Measurements from ENCODE around the gene PDK2. TPM values are rescaled to one million over a fixed set of nuclear protein-coding genes. Genes with fewer than 3 reads are reported as not detected.

Gene PDK2
- total RNA-seq, 4 donors from 2014 or later: 37.9 to 77.7 (median 49.8) TPM

GRCh38 chr17:50137042-50137441, 41.9 kb downstream of the PDK2 start:
- H3K4me1 ChIP-seq: peaks cover 0 to 29% (median 11%) of the 10 kb centered on the region in 4 donors
- TF ChIP-seq, protein P1, sequence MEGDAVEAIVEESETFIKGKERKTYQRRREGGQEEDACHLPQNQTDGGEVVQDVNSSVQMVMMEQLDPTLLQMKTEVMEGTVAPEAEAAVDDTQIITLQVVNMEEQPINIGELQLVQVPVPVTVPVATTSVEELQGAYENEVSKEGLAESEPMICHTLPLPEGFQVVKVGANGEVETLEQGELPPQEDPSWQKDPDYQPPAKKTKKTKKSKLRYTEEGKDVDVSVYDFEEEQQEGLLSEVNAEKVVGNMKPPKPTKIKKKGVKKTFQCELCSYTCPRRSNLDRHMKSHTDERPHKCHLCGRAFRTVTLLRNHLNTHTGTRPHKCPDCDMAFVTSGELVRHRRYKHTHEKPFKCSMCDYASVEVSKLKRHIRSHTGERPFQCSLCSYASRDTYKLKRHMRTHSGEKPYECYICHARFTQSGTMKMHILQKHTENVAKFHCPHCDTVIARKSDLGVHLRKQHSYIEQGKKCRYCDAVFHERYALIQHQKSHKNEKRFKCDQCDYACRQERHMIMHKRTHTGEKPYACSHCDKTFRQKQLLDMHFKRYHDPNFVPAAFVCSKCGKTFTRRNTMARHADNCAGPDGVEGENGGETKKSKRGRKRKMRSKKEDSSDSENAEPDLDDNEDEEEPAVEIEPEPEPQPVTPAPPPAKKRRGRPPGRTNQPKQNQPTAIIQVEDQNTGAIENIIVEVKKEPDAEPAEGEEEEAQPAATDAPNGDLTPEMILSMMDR (IDR thresholded peaks at IDR 0.05): no peak
- TF ChIP-seq EP300 (IDR thresholded peaks at IDR 0.05) (no peak), POLR2A (IDR thresholded peaks at IDR 0.05) (no peak)
- 84 to 93% methylated on average over 4 of the region's 4 CpGs for WGBS, 2 donors
- no peak overlapping the region for H3K27ac ChIP-seq
- H3K36me3 ChIP-seq: peaks cover 0 to 79% (median 43%) of the 10 kb centered on the region in 3 donors
- no peaks in the 10 kb centered on the region for H3K27me3 ChIP-seq
- no peak for DNase-seq (ENCODE audit: low spot score in 2 of 2)
- no peak overlapping the region for H3K4me3 ChIP-seq
- no peaks in the 10 kb centered on the region for H3K9me3 ChIP-seq

DNA sequence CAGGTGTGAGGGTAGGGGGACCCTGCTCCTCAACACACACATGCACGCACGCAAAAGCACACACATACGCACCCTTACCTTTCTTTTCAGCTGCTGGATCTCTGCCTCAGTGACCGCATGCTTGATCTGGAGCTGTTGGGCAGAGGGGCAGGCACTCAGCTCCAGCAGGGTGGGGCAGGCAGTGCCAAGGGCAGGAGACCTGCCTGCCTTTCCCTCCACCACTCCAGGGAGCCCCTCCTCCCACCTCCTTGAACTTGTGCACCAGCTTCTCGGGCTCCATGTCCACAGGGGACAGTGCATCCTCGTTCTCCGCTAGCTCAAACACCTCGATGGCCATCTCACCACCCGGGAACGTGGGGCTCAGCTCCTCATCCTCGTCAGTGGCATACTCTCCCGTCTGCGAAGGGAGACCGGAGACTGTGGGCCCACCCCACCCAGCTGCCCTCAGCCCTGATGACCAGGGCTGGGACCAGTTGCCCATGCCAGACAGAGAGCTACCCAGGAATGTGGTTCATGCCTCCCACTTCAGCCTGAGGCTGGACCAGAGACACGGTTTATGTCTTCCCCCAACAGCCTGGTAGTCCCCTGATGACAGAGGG, 44.1 kb downstream of the PDK2 start:
- Histone ChIP-seq H3K4me1 (peaks cover 0 to 26% (median 11%) of the 10 kb centered on the region in 4 donors), H3K27ac (no peak overlapping the region), H3K36me3 (peaks cover 0 to 98% (median 45%) of the 10 kb centered on the region in 3 donors), H3K4me3 (no peak overlapping the region), H3K9me3 (no peaks in the 10 kb centered on the region), H3K27me3 (no peaks in the 10 kb centered on the region)
- no peak for TF ChIP-seq POLR2A (IDR thresholded peaks at IDR 0.05)
- TF ChIP-seq EP300 (IDR thresholded peaks at IDR 0.05): no peak
- TF ChIP-seq, protein P1 (IDR thresholded peaks at IDR 0.05): no peak
- WGBS, 2 donors: 88 to 91% methylated on average over 4 to 15 of the region's 15 CpGs
- no peak for DNase-seq (ENCODE audit: low spot score in 2 of 2)

DNA sequence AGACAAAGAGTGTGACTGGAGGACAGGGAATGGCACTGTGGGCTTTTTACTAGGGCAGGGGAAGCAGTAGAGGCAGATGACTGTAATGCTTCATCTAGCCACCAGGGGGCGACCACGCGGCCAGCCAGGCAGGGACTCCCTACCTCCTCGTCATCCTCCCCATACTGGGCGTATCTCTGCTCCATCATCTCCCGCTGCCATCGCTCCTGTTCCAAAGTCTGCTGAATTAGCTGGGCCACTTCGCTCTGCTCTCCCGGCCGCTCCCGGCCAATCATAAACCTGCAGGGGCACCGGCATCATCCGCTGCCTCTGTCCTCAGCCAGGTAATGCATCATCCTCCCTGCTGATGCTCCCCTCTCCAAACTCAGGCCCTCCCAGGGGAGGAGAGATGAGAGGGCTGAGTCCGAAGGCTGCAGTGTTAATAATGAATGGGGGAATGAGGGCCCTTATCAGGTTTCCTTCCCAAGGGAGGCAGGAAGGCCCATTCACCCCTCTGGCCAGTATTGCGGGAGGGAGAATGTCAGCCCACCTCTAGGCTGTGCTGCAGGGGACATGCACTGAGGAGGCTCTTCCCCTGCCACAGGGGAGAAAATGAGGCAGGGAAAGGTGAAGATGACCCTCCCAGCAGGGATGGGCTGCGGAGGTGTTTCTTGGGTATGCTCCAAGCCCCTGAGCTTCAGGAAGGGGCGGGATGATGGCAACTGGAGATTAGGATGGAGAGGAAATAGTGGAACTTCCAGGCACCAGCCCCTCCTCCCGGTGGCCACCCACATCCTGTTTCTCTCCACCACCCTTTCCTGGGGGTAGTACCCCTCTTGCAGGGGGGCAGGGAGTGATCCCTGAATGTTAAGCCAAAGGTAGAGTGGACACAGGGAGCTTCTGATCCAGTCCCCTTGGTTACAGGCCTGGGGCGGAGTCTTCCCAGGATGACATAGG, 45.1 kb downstream of the PDK2 start:
- peak in 1 of 2 donors; percentile 80 for DNase-seq (ENCODE audit: low spot score in 2 of 2)
- Histone ChIP-seq H3K27ac (no peak overlapping the region), H3K27me3 (no peaks in the 10 kb centered on the region), H3K4me1 (peaks cover 0 to 35% (median 18%) of the 10 kb centered on the region in 4 donors), H3K9me3 (no peaks in the 10 kb centered on the region), H3K4me3 (no peak overlapping the region), H3K36me3 (peaks cover 0 to 96% (median 45%) of the 10 kb centered on the region in 3 donors)
- WGBS, 2 donors: 44 to 48% methylated on average over 19 of the region's 19 CpGs
- no peak for TF ChIP-seq EP300 (IDR thresholded peaks at IDR 0.05)
- TF ChIP-seq, protein P1 (IDR thresholded peaks at IDR 0.05): peak; percentile 86 to 95 (median 92)
- TF ChIP-seq POLR2A (IDR thresholded peaks at IDR 0.05): no peak

GRCh38 chr17:50141026-50141744, 46.0 kb downstream of the PDK2 start:
- Histone ChIP-seq H3K4me1 (peaks cover 0 to 45% (median 28%) of the 10 kb centered on the region in 4 donors), H3K9me3 (no peaks in the 10 kb centered on the region), H3K27me3 (no peaks in the 10 kb centered on the region), H3K27ac (no peak overlapping the region), H3K36me3 (peaks cover 0 to 86% (median 39%) of the 10 kb centered on the region in 3 donors), H3K4me3 (no peak overlapping the region)
- WGBS, 2 donors: 91 to 93% methylated on average over 16 of the region's 16 CpGs
- no peak for TF ChIP-seq POLR2A (IDR thresholded peaks at IDR 0.05)
- TF ChIP-seq, protein P1 (IDR thresholded peaks at IDR 0.05): no peak
- no peak for TF ChIP-seq EP300 (IDR thresholded peaks at IDR 0.05)
- no peak for DNase-seq (ENCODE audit: low spot score in 2 of 2)
